GM12865 (cell line): ENCODE measurements around the gene SEMA7A.
A peak's percentile ranks its signal among the peaks of the same experiment; 100 is the strongest.
"Not testable (repeated sequence)": the region's sequence is repeated elsewhere in the genome, so short reads cannot be mapped to it uniquely, and the experiment has no call there.

Experiments
- DNase-seq: peaks from one replicate; pipeline ENCODE4 v3.0.0; 2010; ENCODE audit warnings: low read depth
- H3K4me3 ChIP-seq: 2 replicates; pipeline ENCODE4 v1.5.1; 2011; ENCODE audit warnings: mild to moderate bottlenecking, low read depth, low read length, control low read depth
- CTCF ChIP-seq: IDR thresholded peaks from 2 replicates; pipeline ENCODE4 v1.5.1; 2011; ENCODE audit warnings: low read length, control low read depth, low read depth, inconsistent platforms; ENCODE audit not compliant: insufficient read depth; ENCODE audit errors: missing control alignments

The SEMA7A gene

GRCh38 chr15:74464897-74465296, 31.1 kb upstream of the SEMA7A start:
- no peak for TF ChIP-seq CTCF
- H3K4me3 ChIP-seq = no peak overlapping the region
- no peak for DNase-seq

DNA sequence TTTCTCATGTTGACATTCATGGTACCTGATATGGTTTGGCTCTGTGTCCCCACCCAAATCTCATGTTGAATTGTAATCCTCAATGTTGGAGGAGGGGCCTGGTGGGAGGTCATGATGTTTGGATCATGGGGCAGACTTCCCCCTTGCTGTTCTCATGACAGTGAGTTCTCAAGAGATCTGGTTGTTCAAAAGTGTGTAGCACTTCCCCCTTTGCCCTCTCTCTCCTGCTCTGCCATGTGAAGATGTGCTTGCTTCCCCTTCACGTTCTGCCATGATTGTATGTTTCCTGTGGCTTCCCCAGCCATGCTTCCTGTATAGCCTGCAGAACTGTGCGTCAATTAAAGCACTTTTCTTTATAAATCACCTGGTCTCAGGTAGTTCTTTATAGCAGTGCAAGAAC, 30.5 kb upstream of the SEMA7A start:
- peak; percentile 56 for DNase-seq
- peak overlapping the region; percentile 80 for H3K4me3 ChIP-seq
- TF ChIP-seq CTCF = no peak

- TF ChIP-seq CTCF = no peak
- DNase-seq = no peak
- peak overlapping the region; percentile 80 for H3K4me3 ChIP-seq
These were observed 29.9 kb upstream of the SEMA7A start for GRCh38 chr15:74463634-74464033.

DNA sequence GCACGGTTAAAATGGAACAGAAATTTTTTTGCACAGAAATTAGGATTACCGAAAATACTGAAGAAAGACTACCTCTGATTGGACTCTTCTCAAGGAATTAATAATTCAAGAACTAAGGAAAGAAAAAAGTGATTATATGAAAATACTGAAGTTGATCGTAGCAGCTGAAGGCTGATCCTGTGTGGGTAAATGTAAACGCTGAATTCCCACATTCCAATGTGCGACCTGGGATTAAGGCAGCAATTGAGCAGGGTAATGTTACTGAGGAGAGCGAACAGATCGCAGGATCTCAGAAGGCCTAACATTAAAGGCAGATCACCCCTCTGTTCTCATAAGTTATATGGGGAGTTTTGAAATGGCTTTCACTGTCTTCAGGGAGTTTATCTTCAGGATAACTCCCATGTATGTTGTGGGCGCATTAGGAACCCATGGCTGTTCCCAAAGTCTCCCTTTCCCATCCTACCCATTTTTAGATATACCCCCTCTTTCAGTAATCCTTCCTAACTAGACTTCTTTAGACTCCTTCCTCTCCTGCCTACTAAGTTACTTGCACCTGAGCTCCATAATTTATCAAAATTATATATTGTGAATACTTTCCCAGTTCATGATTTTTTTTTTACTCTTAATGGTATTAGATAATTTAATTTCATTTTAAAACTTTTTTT, 28.2 kb upstream of the SEMA7A start:
- H3K4me3 ChIP-seq = peak overlapping the region; percentile 80
- no peak for TF ChIP-seq CTCF
- peak; percentile 15 for DNase-seq

GRCh38 chr15:74460871-74461846, 27.4 kb upstream of the SEMA7A start, which contains the start of gene UBL7:
Gene UBL7 (minus strand): TSS chr15:74461160. CDS start chr15:74458867, 2,293 bp downstream.
- no peak for TF ChIP-seq CTCF
- H3K4me3 ChIP-seq = peak within 1 kb of the TSS; percentile 80
- peak; percentile 98 for DNase-seq

GRCh38 chr15:74460298-74460697, 26.5 kb upstream of the SEMA7A start:
- H3K4me3 ChIP-seq = peak overlapping the region; percentile 80
- DNase-seq = peak; percentile 64

DNA sequence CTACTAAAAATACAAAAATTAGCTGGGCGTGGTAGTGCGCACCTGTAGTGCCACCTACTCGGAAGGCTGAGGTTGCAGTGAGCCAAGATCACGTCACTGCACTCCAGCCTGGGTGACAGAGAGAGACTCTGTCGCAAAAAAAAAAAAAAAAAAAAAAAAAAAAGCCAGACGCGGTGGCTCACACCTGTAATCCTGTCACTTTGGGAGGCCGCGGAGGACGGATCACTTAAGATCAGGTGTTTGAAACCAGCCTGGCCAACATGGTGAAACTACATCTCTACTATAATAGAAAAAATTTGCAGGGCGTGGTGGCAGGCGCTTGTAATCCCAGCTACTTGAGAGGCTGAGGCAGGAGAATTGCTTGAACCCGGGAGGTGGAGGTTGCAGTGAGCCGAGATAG, 26.0 kb upstream of the SEMA7A start:
- not testable (repeated sequence) for DNase-seq
- peak overlapping the region; percentile 80 for H3K4me3 ChIP-seq

More at GRCh38 chr15:74460298-74460697, 26.5 kb upstream of the SEMA7A start:
- no peak for TF ChIP-seq CTCF
